ENCODE data around the gene ROPN1L.

GRCh38 chr5:10470669-10471068 is 29.0 kb downstream of the ROPN1L start:
- TF ChIP-seq CTCF (IDR thresholded peaks at IDR 0.05; ENCODE audit: insufficient read depth, low read length, poor library complexity, severe bottlenecking) = no peak
- TF ChIP-seq EZH2phosphoT487 (conservative IDR thresholded peaks at IDR 0.05; ENCODE audit: low read length) = no peak
